ENCODE data around the gene CHRM2.

The CHRM2 gene

GRCh38 chr7:136894789-136895188 lies 26.3 kb downstream of the CHRM2 start:
- no peak for DNase-seq (ENCODE audit: low read depth in 2 of 2)

GRCh38 chr7:136897676-136898075 lies 29.2 kb downstream of the CHRM2 start:
- no peak for DNase-seq (ENCODE audit: low read depth in 2 of 2)

GRCh38 chr7:136900005-136900404 lies 31.6 kb downstream of the CHRM2 start:
- no peak for DNase-seq (ENCODE audit: low read depth in 2 of 2)

GRCh38 chr7:136910771-136911170 lies 42.3 kb downstream of the CHRM2 start:
- no peak for DNase-seq (ENCODE audit: low read depth in 2 of 2)

GRCh38 chr7:136911344-136911743 lies 42.9 kb downstream of the CHRM2 start:
- DNase-seq (ENCODE audit: low read depth in 2 of 2): no peak

- no peak for DNase-seq (ENCODE audit: low read depth in 2 of 2)
Measured at GRCh38 chr7:136912339-136912738, 43.9 kb downstream of the CHRM2 start.

GRCh38 chr7:136914016-136914415 lies 45.6 kb downstream of the CHRM2 start:
- DNase-seq (ENCODE audit: low read depth in 2 of 2): no peak

- DNase-seq (ENCODE audit: low read depth in 2 of 2): no peak
Measured at GRCh38 chr7:136919820-136920219, 51.4 kb downstream of the CHRM2 start.

- DNase-seq (ENCODE audit: low read depth in 2 of 2): no peak
Measured at GRCh38 chr7:136923111-136923667, 54.7 kb downstream of the CHRM2 start.

GRCh38 chr7:136925044-136925443 lies 56.6 kb downstream of the CHRM2 start:
- no peak for DNase-seq (ENCODE audit: low read depth in 2 of 2)

- no peak for DNase-seq (ENCODE audit: low read depth in 2 of 2)
Measured at GRCh38 chr7:136925556-136925955, 57.1 kb downstream of the CHRM2 start.

- no peak for DNase-seq (ENCODE audit: low read depth in 2 of 2)
Measured at GRCh38 chr7:136931169-136931867, 62.9 kb downstream of the CHRM2 start.

- DNase-seq (ENCODE audit: low read depth in 2 of 2): no peak
Measured at GRCh38 chr7:136937436-136937835, 69.0 kb downstream of the CHRM2 start.

- no peak for DNase-seq (ENCODE audit: low read depth in 2 of 2)
Measured at GRCh38 chr7:136938476-136938875, 70.0 kb downstream of the CHRM2 start.

GRCh38 chr7:136940122-136940521 lies 71.7 kb downstream of the CHRM2 start:
- no peak for DNase-seq (ENCODE audit: low read depth in 2 of 2)

- no peak for DNase-seq (ENCODE audit: low read depth in 2 of 2)
Measured at GRCh38 chr7:136940917-136941316, 72.5 kb downstream of the CHRM2 start.

- DNase-seq (ENCODE audit: low read depth in 2 of 2): no peak
Measured at GRCh38 chr7:136941816-136942215, 73.4 kb downstream of the CHRM2 start.

- DNase-seq (ENCODE audit: low read depth in 2 of 2): no peak
Measured at GRCh38 chr7:136942401-136942800, 73.9 kb downstream of the CHRM2 start.

- no peak for DNase-seq (ENCODE audit: low read depth in 2 of 2)
Measured at GRCh38 chr7:136942994-136943393, 74.5 kb downstream of the CHRM2 start.

GRCh38 chr7:136947347-136947746 lies 78.9 kb downstream of the CHRM2 start:
- no peak for DNase-seq (ENCODE audit: low read depth in 2 of 2)

- no peak for DNase-seq (ENCODE audit: low read depth in 2 of 2)
Measured at GRCh38 chr7:136950331-136950730, 81.9 kb downstream of the CHRM2 start.

- no peak for DNase-seq (ENCODE audit: low read depth in 2 of 2)
Measured at GRCh38 chr7:136953386-136953785, 84.9 kb downstream of the CHRM2 start.

GRCh38 chr7:136956232-136956631 lies 87.8 kb downstream of the CHRM2 start:
- no peak for DNase-seq (ENCODE audit: low read depth in 2 of 2)

GRCh38 chr7:136956671-136957070 lies 88.2 kb downstream of the CHRM2 start:
- no peak for DNase-seq (ENCODE audit: low read depth in 2 of 2)

Data from stimulated activated CD4-positive, alpha-beta T cell treated with anti-CD3 and anti-CD28 coated beads, Interleukin-15, amount 100 ng/mL, for 48 hours (primary cell).